ENCODE measurements around the gene RUNX2.

DNA sequence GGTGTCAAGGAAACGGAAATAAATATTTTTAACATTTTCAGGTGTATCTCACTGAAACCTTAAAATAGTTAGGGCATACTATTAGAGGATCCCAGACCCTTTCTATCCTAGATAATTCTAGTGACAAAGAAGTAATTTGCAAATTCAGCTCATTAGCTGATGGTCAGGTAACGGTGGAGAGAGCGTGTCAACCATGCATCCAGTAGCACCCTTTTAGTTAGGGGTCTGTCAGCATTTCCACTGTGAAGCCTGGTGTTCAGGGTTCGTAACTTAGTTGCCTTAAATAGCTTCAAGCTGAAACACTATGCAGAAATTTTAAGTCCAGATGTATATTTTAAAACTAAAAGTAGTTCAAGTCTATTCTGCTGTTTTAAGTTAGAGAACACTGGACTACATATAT is 98.1 kb downstream of the RUNX2 start:
- TF ChIP-seq SP1 (IDR thresholded peaks at IDR 0.05) (no peak), CTCF (IDR thresholded peaks at IDR 0.05; ENCODE audit: low read depth, low read length, missing input control) (no peak), YY1 (IDR thresholded peaks at IDR 0.05) (no peak), RAD21 (IDR thresholded peaks at IDR 0.05) (no peak), FOXA1 (IDR thresholded peaks at IDR 0.05) (no peak), TAF1 (conservative IDR thresholded peaks at IDR 0.05) (no peak)

Measured in liver (tissue), 3 donors.